ENCODE data around the gene TUBA8. TPM values are rescaled to one million over a fixed set of nuclear protein-coding genes. Genes with fewer than 3 reads are reported as not detected.
"Not testable (repeated sequence)": the region's sequence is repeated elsewhere in the genome, so short reads cannot be mapped to it uniquely, and the experiment has no call there.

Gene TUBA8
- total RNA-seq, 1 donor from 2014 or later = not detected

GRCh38 chr22:18096823-18097222, 13.8 kb upstream of the TUBA8 start:
- TF ChIP-seq CTCF (conservative IDR thresholded peaks at IDR 0.05; ENCODE audit: low read depth, low read length) = no peak
- DNase-seq (ENCODE audit: low read depth) = no peak
- no peak overlapping the region for H3K4me3 ChIP-seq (ENCODE audit: low read depth, low read length)

- DNase-seq (ENCODE audit: low read depth) = no peak
- no peak overlapping the region for H3K4me3 ChIP-seq (ENCODE audit: low read depth, low read length)
- TF ChIP-seq CTCF (conservative IDR thresholded peaks at IDR 0.05; ENCODE audit: low read depth, low read length) = no peak
Observed at GRCh38 chr22:18100781-18101180, 9.8 kb upstream of the TUBA8 start.

- no peak for TF ChIP-seq CTCF (conservative IDR thresholded peaks at IDR 0.05; ENCODE audit: low read depth, low read length)
- DNase-seq (ENCODE audit: low read depth) = peak; percentile 84
- H3K4me3 ChIP-seq (ENCODE audit: low read depth, low read length) = no peak overlapping the region
Observed at GRCh38 chr22:18101536-18101935, 9.1 kb upstream of the TUBA8 start.

GRCh38 chr22:18103527-18104269, 6.9 kb upstream of the TUBA8 start:
- H3K4me3 ChIP-seq (ENCODE audit: low read depth, low read length) = no peak overlapping the region
- TF ChIP-seq CTCF (conservative IDR thresholded peaks at IDR 0.05; ENCODE audit: low read depth, low read length) = no peak
- DNase-seq (ENCODE audit: low read depth) = peak; percentile 79

- DNase-seq (ENCODE audit: low read depth) = no peak
Observed at GRCh38 chr22:18104566-18104965, 6.0 kb upstream of the TUBA8 start.

GRCh38 chr22:18105981-18106380, 4.6 kb upstream of the TUBA8 start:
- H3K4me3 ChIP-seq (ENCODE audit: low read depth, low read length); DNase-seq (ENCODE audit: low read depth): not testable (repeated sequence)

More at GRCh38 chr22:18104566-18104965, 6.0 kb upstream of the TUBA8 start:
- no peak for TF ChIP-seq CTCF (conservative IDR thresholded peaks at IDR 0.05; ENCODE audit: low read depth, low read length)
- no peak overlapping the region for H3K4me3 ChIP-seq (ENCODE audit: low read depth, low read length)

- DNase-seq (ENCODE audit: low read depth); H3K4me3 ChIP-seq (ENCODE audit: low read depth, low read length): not testable (repeated sequence)
Observed at GRCh38 chr22:18106550-18107341, 3.9 kb upstream of the TUBA8 start.

- no peak for TF ChIP-seq CTCF (conservative IDR thresholded peaks at IDR 0.05; ENCODE audit: low read depth, low read length)
- no peak for DNase-seq (ENCODE audit: low read depth)
- no peak overlapping the region for H3K4me3 ChIP-seq (ENCODE audit: low read depth, low read length)
Observed at GRCh38 chr22:18108187-18108586, 2.4 kb upstream of the TUBA8 start.

Measured in epithelial cell of proximal tubule (primary cell).